K562 (cell line): ENCODE measurements around the gene EIF3J. TPM values are rescaled to one million over a fixed set of nuclear protein-coding genes. Genes with fewer than 3 reads are reported as not detected.
A peak's percentile ranks its signal among the peaks of the same experiment; 100 is the strongest.

Source experiments
- CSDE1 ChIP-seq, 2 experiments: fragments of 450-650 bp; IDR thresholded peaks; 2 replicates each; pipeline ENCODE4 v1.6.1; 2016; ENCODE audit warnings: mild to moderate bottlenecking in 1 of 2
- CTBP1 ChIP-seq: fragments of 450-650 bp; IDR thresholded peaks from 2 replicates; pipeline ENCODE4 v1.6.1; 2016; ENCODE audit warnings: borderline replicate concordance
- GABPA ChIP-seq: fragments of 200-800 bp; sonication (Bioruptor generic); conservative IDR thresholded peaks from 2 replicates; pipeline ENCODE4 v1.6.1; 2016; ENCODE audit warnings: low read depth, missing genetic modification characterization, missing compliant biosample characterization
- GMEB1 ChIP-seq: fragments of 250-450 bp; sonication (Bioruptor Pico); IDR thresholded peaks from 2 replicates; pipeline ENCODE4 v1.4.0; 2020; ENCODE audit warnings: mild to moderate bottlenecking
- HBP1 ChIP-seq: fragments of 450-650 bp; formaldehyde crosslinking; IDR thresholded peaks from 2 replicates; pipeline ENCODE4 v1.4.0; 2022; ENCODE audit warnings: missing genetic modification characterization
- JUN ChIP-seq, 2 experiments: sonication (generic) in 1 of 2; formaldehyde crosslinking in 1 of 2; IDR thresholded peaks; 2 replicates each; pipeline versions ENCODE4 v1.6.1 to v1.8.0; 2012 to 2022; ENCODE audit warnings: borderline replicate concordance in 2 of 2, mild to moderate bottlenecking in 2 of 2, improper control_type of control experiment in 1 of 2, low read depth in 1 of 2, low read length in 1 of 2, missing genetic modification reagents in 1 of 2
- MCM2 ChIP-seq: fragments of 450-650 bp; IDR thresholded peaks from 2 replicates; pipeline ENCODE4 v1.6.1; 2017; ENCODE audit warnings: low read depth, mild to moderate bottlenecking
- NFXL1 ChIP-seq: fragments of 450-650 bp; formaldehyde crosslinking; IDR thresholded peaks from 2 replicates; pipeline ENCODE4 v1.4.0; 2021; ENCODE audit warnings: mild to moderate bottlenecking
- NUFIP1 ChIP-seq: fragments of 450-650 bp; IDR thresholded peaks from 2 replicates; pipeline ENCODE4 v1.6.1; 2018; ENCODE audit not compliant: partially characterized antibody
- PCBP2 ChIP-seq: fragments of 200-400 bp; formaldehyde crosslinking; IDR thresholded peaks from 2 replicates; pipeline ENCODE4 v1.6.1; 2018; ENCODE audit warnings: low read length, low read depth, mild to moderate bottlenecking, moderate library complexity; ENCODE audit not compliant: poor library complexity, severe bottlenecking
- RBBP5 ChIP-seq: fragments of 200-600 bp; sonication (generic); IDR thresholded peaks from 2 replicates; pipeline ENCODE4 v1.6.1; 2012; ENCODE audit warnings: borderline replicate concordance, mild to moderate bottlenecking, low read length, control low read depth, inconsistent platforms; ENCODE audit not compliant: insufficient read depth, poor library complexity, severe bottlenecking
- RNF2 ChIP-seq: sonication (generic); IDR thresholded peaks from 2 replicates; pipeline ENCODE4 v1.6.1; 2016
- SAFB2 ChIP-seq: fragments of 200-400 bp; formaldehyde crosslinking; IDR thresholded peaks from 2 replicates; pipeline ENCODE4 v1.6.1; 2018; ENCODE audit warnings: borderline replicate concordance, low read length, low read depth, moderate library complexity; ENCODE audit not compliant: severe bottlenecking
- SNRNP70 ChIP-seq: fragments of 200-400 bp; formaldehyde crosslinking; optimal IDR thresholded peaks from 2 replicates; pipeline ENCODE3; 2017; ENCODE audit warnings: low read depth, low read length
- SREBF1 ChIP-seq: fragments of 150-350 bp; IDR thresholded peaks from 2 replicates; pipeline ENCODE4 v1.6.1; 2014; ENCODE audit warnings: antibody characterized with exemption, low read depth, low read length, borderline replicate concordance
- THAP7 ChIP-seq: fragments of 250-450 bp; sonication (Bioruptor Pico); IDR thresholded peaks from 2 replicates; pipeline ENCODE4 v1.5.0; 2021
- THRA ChIP-seq: fragments of 450-650 bp; IDR thresholded peaks from 2 replicates; pipeline ENCODE4 v1.6.1; 2017; ENCODE audit warnings: mild to moderate bottlenecking, moderate library complexity
- TSC22D4 ChIP-seq: fragments of 450-650 bp; IDR thresholded peaks from 2 replicates; pipeline ENCODE4 v1.6.1; 2016; ENCODE audit warnings: missing genetic modification characterization, missing biosample characterization, control low read depth
- YBX1 ChIP-seq: fragments of 450-650 bp; IDR thresholded peaks from 2 replicates; pipeline ENCODE4 v1.7.1; 2016; ENCODE audit warnings: mild to moderate bottlenecking
- ZEB2 ChIP-seq: fragments of 450-650 bp; IDR thresholded peaks from 2 replicates; pipeline ENCODE4 v1.6.1; 2016
- ZFP1 ChIP-seq: fragments of 450-650 bp; formaldehyde crosslinking; IDR thresholded peaks from 2 replicates; pipeline ENCODE4 v1.4.0; 2020; ENCODE audit warnings: mild to moderate bottlenecking, mixed read lengths
- ZFPM2 ChIP-seq: fragments of 250-450 bp; sonication (Bioruptor Pico); IDR thresholded peaks from 2 replicates; pipeline ENCODE4 v1.5.1; 2022; ENCODE audit warnings: mild to moderate bottlenecking
- ZNF586 ChIP-seq: fragments of 450-650 bp; formaldehyde crosslinking; conservative IDR thresholded peaks from 2 replicates; pipeline ENCODE4 v1.4.0; 2020; ENCODE audit warnings: mild to moderate bottlenecking, moderate library complexity
- ZNF668 ChIP-seq: fragments of 250-450 bp; sonication (Bioruptor Pico); IDR thresholded peaks from 2 replicates; pipeline ENCODE4 v1.8.0; 2022; ENCODE audit warnings: mild to moderate bottlenecking, inconsistent platforms
- ZNF75A ChIP-seq: fragments of 450-650 bp; formaldehyde crosslinking; IDR thresholded peaks from 2 replicates; pipeline ENCODE4 v1.4.0; 2020; ENCODE audit warnings: mild to moderate bottlenecking
- ZNF780A ChIP-seq: fragments of 250-450 bp; sonication (Bioruptor Pico); IDR thresholded peaks from 2 replicates; pipeline ENCODE4 v1.5.0; 2021; ENCODE audit warnings: mild to moderate bottlenecking
- polyA plus RNA-seq, 8 experiments: library from polyadenylated mRNA; depleted of rRNA in 4 of 8; stranded (reverse) in 5 of 8; unstranded in 3 of 8; fragments of >200 nt; fragmentation: Nextera tagmentation in 2 of 8; fragmentation: Illumina TruSeq in 1 of 8; extraction: Ambion mirVana in 2 of 8; extraction: Trizol in 1 of 8; gene quantifications; 2 replicates each; pipeline versions ENCODE4 v1.2.1 to v1.2.3, GENCODE V29; 2011 to 2014; ENCODE audit warnings: inconsistent platforms in 1 of 8, missing spikeins in 1 of 8
- total RNA-seq, 7 experiments: library from RNA; depleted of rRNA in 6 of 7; stranded (reverse); fragments of >200 nt in 6 of 7; fragmentation: Illumina TruSeq in 2 of 7; extraction: Trizol in 2 of 7; gene quantifications; 2 replicates each; pipeline versions ENCODE4 v1.2.1 to v1.2.3, GENCODE V29; 2011 to 2021; ENCODE audit warnings: low replicate concordance in 1 of 7

EIF3J gene
- total and polyA plus RNA-seq, 9 of the 15 experiments (the other 6 are each of a cell fraction or from before 2014, with no cell fraction given), result 44.2 to 217 (median 151) TPM

- no peak for TF ChIP-seq ZFPM2 (CRISPR knock-in tag)
- no peak for TF ChIP-seq ZFP1 (CRISPR knock-in tag)
- TF ChIP-seq CSDE1 (IDR thresholded peaks at IDR 0.05), result no peak
- TF ChIP-seq YBX1, result no peak
- no peak for TF ChIP-seq THAP7 (CRISPR knock-in tag)
- TF ChIP-seq GMEB1 (CRISPR knock-in tag), result peak; percentile 38; the same call in 1 of the 2 replicates
- TF ChIP-seq ZNF780A (CRISPR knock-in tag), result no peak
- no peak for TF ChIP-seq NUFIP1
- TF ChIP-seq PCBP2, result no peak
- TF ChIP-seq SAFB2, result no peak
- TF ChIP-seq GABPA (tag), result peak; percentile 51
- no peak for TF ChIP-seq TSC22D4 (tag)
- TF ChIP-seq JUN (IDR thresholded peaks at IDR 0.05; ENCODE audit: borderline replicate concordance, low read depth, low read length), result no peak
- 0 out of 2 replicates have a peak, but pooled peaks have one; percentile 3 for TF ChIP-seq JUN (CRISPR knock-in tag; IDR thresholded peaks at IDR 0.05; ENCODE audit: borderline replicate concordance)
- TF ChIP-seq MCM2, result no peak
- no peak for TF ChIP-seq ZNF586 (CRISPR knock-in tag)
- no peak for TF ChIP-seq HBP1 (CRISPR knock-in tag)
- no peak for TF ChIP-seq ZNF75A
- no peak for TF ChIP-seq THRA
- TF ChIP-seq SNRNP70, result no peak
- peak; percentile 33; the same call in 1 of the 2 replicates for TF ChIP-seq RNF2
- no peak; the same call in 1 of the 2 replicates for TF ChIP-seq CTBP1
- no peak for TF ChIP-seq ZNF668 (CRISPR knock-in tag)
- no peak for TF ChIP-seq ZEB2
- TF ChIP-seq RBBP5, result no peak
- TF ChIP-seq NFXL1 (CRISPR knock-in tag), result no peak
- TF ChIP-seq SREBF1, result no peak
Measured at GRCh38 chr15:44536302-44536961, 515 bp upstream of the EIF3J start (continued).
